DMS153 (cell line): ENCODE results near the gene CNKSR3.
"Not testable (repeated sequence)": the region's sequence is repeated elsewhere in the genome, so short reads cannot be mapped to it uniquely, and the experiment has no call there.

Source experiments
- DNase-seq: peaks from one replicate; lab custom pipeline; 2025; lab: John Stamatoyannopoulos, UW

CNKSR3 gene

GRCh38 chr6:154510144-154510905, at the start of gene CNKSR3:
Gene CNKSR3, minus strand, starts transcription at chr6:154510685. Its CDS starts 571 bp downstream, at chr6:154510114.
- peak; percentile 91 for DNase-seq

- DNase-seq, result no peak
Measured at GRCh38 chr6:154558984-154559383, 48.5 kb upstream of the CNKSR3 start.

GRCh38 chr6:154558513-154558912, 48.0 kb upstream of the CNKSR3 start:
- no peak for DNase-seq

GRCh38 chr6:154555073-154555677, 44.7 kb upstream of the CNKSR3 start:
- no peak for DNase-seq

- DNase-seq, result no peak
Measured at GRCh38 chr6:154554491-154554890, 44.0 kb upstream of the CNKSR3 start.

- no peak for DNase-seq
Measured at GRCh38 chr6:154550779-154551178, 40.3 kb upstream of the CNKSR3 start.

GRCh38 chr6:154549179-154549578, 38.7 kb upstream of the CNKSR3 start:
- no peak for DNase-seq

GRCh38 chr6:154548130-154548830, 37.8 kb upstream of the CNKSR3 start:
- DNase-seq, result no peak

- no peak for DNase-seq
Measured at GRCh38 chr6:154543628-154544027, 33.1 kb upstream of the CNKSR3 start.

GRCh38 chr6:154542747-154543146, 32.3 kb upstream of the CNKSR3 start:
- DNase-seq, result no peak

- DNase-seq, result not testable (repeated sequence)
Measured at GRCh38 chr6:154541837-154542236, 31.4 kb upstream of the CNKSR3 start.

GRCh38 chr6:154539593-154540269, 29.2 kb upstream of the CNKSR3 start:
- DNase-seq, result no peak

GRCh38 chr6:154538640-154539191, 28.2 kb upstream of the CNKSR3 start:
- no peak for DNase-seq

GRCh38 chr6:154537511-154538325, 27.2 kb upstream of the CNKSR3 start:
- DNase-seq, result no peak

GRCh38 chr6:154536999-154537398, 26.5 kb upstream of the CNKSR3 start:
- no peak for DNase-seq

- DNase-seq, result no peak
Measured at GRCh38 chr6:154536255-154536654, 25.8 kb upstream of the CNKSR3 start.

- no peak for DNase-seq
Measured at GRCh38 chr6:154535851-154536250, 25.4 kb upstream of the CNKSR3 start.

- DNase-seq, result no peak
Measured at GRCh38 chr6:154535147-154535546, 24.7 kb upstream of the CNKSR3 start.

- DNase-seq, result no peak
Measured at GRCh38 chr6:154534531-154534930, 24.0 kb upstream of the CNKSR3 start.

- DNase-seq, result no peak
Measured at GRCh38 chr6:154532426-154532825, 21.9 kb upstream of the CNKSR3 start.

- no peak for DNase-seq
Measured at GRCh38 chr6:154529957-154530356, 19.5 kb upstream of the CNKSR3 start.
